ENCODE results near the gene LBH.
A peak's percentile ranks its signal among the peaks of the same experiment; 100 is the strongest.

The LBH gene

DNA sequence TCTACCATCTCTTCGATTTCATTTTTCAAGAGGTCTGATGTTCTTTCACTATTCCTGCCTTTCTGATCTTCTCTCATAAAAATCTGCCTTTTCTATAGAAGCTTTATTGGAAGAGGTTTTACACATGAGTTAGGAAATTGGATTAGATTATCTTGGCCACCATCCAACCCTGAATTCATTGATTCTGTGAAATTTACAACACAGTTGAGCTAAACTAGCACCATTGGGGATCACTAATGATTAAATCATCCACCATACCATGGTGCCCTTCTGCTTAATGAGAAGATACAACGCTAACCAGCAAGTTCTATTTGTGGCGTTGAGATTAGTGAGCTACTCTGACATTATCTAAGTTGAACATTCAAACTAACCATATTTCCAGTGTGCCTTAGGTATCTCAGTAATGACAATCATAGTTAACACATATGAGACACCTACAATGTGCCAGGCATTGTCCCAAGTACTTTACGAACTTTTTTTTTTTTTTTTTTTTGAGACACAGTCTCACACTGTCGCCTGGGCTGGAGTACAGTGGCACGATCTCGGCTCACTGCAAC, 17.3 kb upstream of the LBH start:
- H3K9ac ChIP-seq (ENCODE audit: low read depth in 1 of 2, low read length in 2 of 2), result no peak overlapping the region
- no peaks in the 10 kb centered on the region for H3K36me3 ChIP-seq (ENCODE audit: control insufficient read depth in 2 of 2, insufficient read depth in 2 of 2, low read length in 2 of 2)
- H3K4me1 ChIP-seq (ENCODE audit: control insufficient read depth in 2 of 2, insufficient read depth in 2 of 2, low read length in 2 of 2), result peaks cover 10 to 11% of the 10 kb centered on the region in 2 donors
- H3K9me3 ChIP-seq (ENCODE audit: control insufficient read depth in 2 of 2, low read length in 2 of 2), result no peaks in the 10 kb centered on the region
- no peak overlapping the region for H3K27ac ChIP-seq (ENCODE audit: low read depth in 2 of 2, low read length in 2 of 2)
- H3K27me3 ChIP-seq (ENCODE audit: control insufficient read depth in 2 of 2, insufficient read depth in 2 of 2, low read length in 2 of 2), result no peaks in the 10 kb centered on the region
- H3K4me3 ChIP-seq (ENCODE audit: low read length in 2 of 2), result no peak overlapping the region

- H3K4me3 ChIP-seq (ENCODE audit: low read length in 2 of 2), result no peak overlapping the region
- no peaks in the 10 kb centered on the region for H3K36me3 ChIP-seq (ENCODE audit: control insufficient read depth in 2 of 2, insufficient read depth in 2 of 2, low read length in 2 of 2)
- no peak overlapping the region for H3K27ac ChIP-seq (ENCODE audit: low read depth in 2 of 2, low read length in 2 of 2)
- H3K27me3 ChIP-seq (ENCODE audit: control insufficient read depth in 2 of 2, insufficient read depth in 2 of 2, low read length in 2 of 2), result peaks cover 2 to 5% of the 10 kb centered on the region in 2 donors
- peaks cover 10 to 11% of the 10 kb centered on the region in 2 donors for H3K4me1 ChIP-seq (ENCODE audit: control insufficient read depth in 2 of 2, insufficient read depth in 2 of 2, low read length in 2 of 2)
- no peaks in the 10 kb centered on the region for H3K9me3 ChIP-seq (ENCODE audit: control insufficient read depth in 2 of 2, low read length in 2 of 2)
- H3K9ac ChIP-seq (ENCODE audit: low read depth in 1 of 2, low read length in 2 of 2), result no peak overlapping the region
These were observed 15.2 kb upstream of the LBH start for GRCh38 chr2:30216157-30216556.

GRCh38 chr2:30217644-30218337, 13.5 kb upstream of the LBH start:
- Histone ChIP-seq H3K9me3 (ENCODE audit: control insufficient read depth in 2 of 2, low read length in 2 of 2) (no peaks in the 10 kb centered on the region), H3K4me3 (ENCODE audit: low read length in 2 of 2) (peak overlapping the region in 1 of 2 donors; percentile 20), H3K9ac (ENCODE audit: low read depth in 1 of 2, low read length in 2 of 2) (peak overlapping the region; percentile 50 to 53), H3K27me3 (ENCODE audit: control insufficient read depth in 2 of 2, insufficient read depth in 2 of 2, low read length in 2 of 2) (peaks cover 2 to 5% of the 10 kb centered on the region in 2 donors), H3K4me1 (ENCODE audit: control insufficient read depth in 2 of 2, insufficient read depth in 2 of 2, low read length in 2 of 2) (peaks cover 10 to 11% of the 10 kb centered on the region in 2 donors), H3K36me3 (ENCODE audit: control insufficient read depth in 2 of 2, insufficient read depth in 2 of 2, low read length in 2 of 2) (no peaks in the 10 kb centered on the region), H3K27ac (ENCODE audit: low read depth in 2 of 2, low read length in 2 of 2) (peak overlapping the region; percentile 72 to 73)

DNA sequence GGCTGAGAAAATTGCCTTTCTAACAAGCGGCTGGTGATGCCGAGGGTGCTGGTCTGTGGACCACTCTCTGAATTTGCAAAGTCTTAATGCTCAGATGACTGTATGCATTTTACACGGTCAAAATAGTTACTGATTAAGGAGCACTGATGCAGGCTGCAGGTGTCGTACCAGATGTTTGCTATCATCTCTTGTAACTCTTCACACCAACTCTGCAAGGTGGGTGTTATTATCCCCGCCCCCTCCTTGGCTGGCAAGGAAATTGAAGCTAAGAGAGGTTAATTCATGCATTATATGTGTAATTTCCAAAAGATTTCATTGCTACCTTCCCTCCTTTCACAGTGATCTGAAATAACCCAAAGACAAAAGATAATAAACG, 13.0 kb upstream of the LBH start:
- Histone ChIP-seq H3K27me3 (ENCODE audit: control insufficient read depth in 2 of 2, insufficient read depth in 2 of 2, low read length in 2 of 2) (peaks cover 2 to 5% of the 10 kb centered on the region in 2 donors), H3K36me3 (ENCODE audit: control insufficient read depth in 2 of 2, insufficient read depth in 2 of 2, low read length in 2 of 2) (no peaks in the 10 kb centered on the region), H3K4me1 (ENCODE audit: control insufficient read depth in 2 of 2, insufficient read depth in 2 of 2, low read length in 2 of 2) (peaks cover 10 to 14% of the 10 kb centered on the region in 2 donors), H3K9ac (ENCODE audit: low read depth in 1 of 2, low read length in 2 of 2) (no peak overlapping the region), H3K9me3 (ENCODE audit: control insufficient read depth in 2 of 2, low read length in 2 of 2) (no peaks in the 10 kb centered on the region), H3K27ac (ENCODE audit: low read depth in 2 of 2, low read length in 2 of 2) (no peak overlapping the region), H3K4me3 (ENCODE audit: low read length in 2 of 2) (no peak overlapping the region)

DNA sequence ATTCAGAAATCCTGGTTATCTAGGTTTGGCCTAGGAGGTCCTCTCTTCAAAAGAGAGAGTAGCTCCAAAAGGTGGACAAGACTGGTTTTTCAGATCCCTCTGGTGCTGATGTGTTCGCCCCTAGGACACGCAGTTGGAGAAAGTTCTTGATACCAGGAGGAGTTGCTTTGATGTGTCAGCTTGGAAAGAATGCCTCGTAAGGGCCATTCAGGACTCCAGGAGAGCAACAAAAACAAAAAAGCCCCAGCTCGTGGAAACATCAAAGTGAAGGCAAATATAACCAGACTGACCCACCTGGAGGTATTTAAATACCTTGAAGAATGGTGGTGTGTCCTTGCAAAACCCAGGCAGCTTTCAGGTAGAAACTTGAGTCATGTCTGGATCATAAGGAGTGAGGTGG, 12.5 kb upstream of the LBH start:
- H3K36me3 ChIP-seq (ENCODE audit: control insufficient read depth in 2 of 2, insufficient read depth in 2 of 2, low read length in 2 of 2), result no peaks in the 10 kb centered on the region
- H3K27ac ChIP-seq (ENCODE audit: low read depth in 2 of 2, low read length in 2 of 2), result no peak overlapping the region
- H3K9ac ChIP-seq (ENCODE audit: low read depth in 1 of 2, low read length in 2 of 2), result no peak overlapping the region
- H3K4me3 ChIP-seq (ENCODE audit: low read length in 2 of 2), result no peak overlapping the region
- peaks cover 2 to 5% of the 10 kb centered on the region in 2 donors for H3K27me3 ChIP-seq (ENCODE audit: control insufficient read depth in 2 of 2, insufficient read depth in 2 of 2, low read length in 2 of 2)
- H3K4me1 ChIP-seq (ENCODE audit: control insufficient read depth in 2 of 2, insufficient read depth in 2 of 2, low read length in 2 of 2), result peaks cover 11 to 16% of the 10 kb centered on the region in 2 donors
- no peaks in the 10 kb centered on the region for H3K9me3 ChIP-seq (ENCODE audit: control insufficient read depth in 2 of 2, low read length in 2 of 2)

- no peaks in the 10 kb centered on the region for H3K36me3 ChIP-seq (ENCODE audit: control insufficient read depth in 2 of 2, insufficient read depth in 2 of 2, low read length in 2 of 2)
- H3K4me1 ChIP-seq (ENCODE audit: control insufficient read depth in 2 of 2, insufficient read depth in 2 of 2, low read length in 2 of 2), result peaks cover 20 to 22% of the 10 kb centered on the region in 2 donors
- no peak overlapping the region for H3K9ac ChIP-seq (ENCODE audit: low read depth in 1 of 2, low read length in 2 of 2)
- H3K27ac ChIP-seq (ENCODE audit: low read depth in 2 of 2, low read length in 2 of 2), result no peak overlapping the region
- H3K27me3 ChIP-seq (ENCODE audit: control insufficient read depth in 2 of 2, insufficient read depth in 2 of 2, low read length in 2 of 2), result peaks cover 2 to 5% of the 10 kb centered on the region in 2 donors
- H3K4me3 ChIP-seq (ENCODE audit: low read length in 2 of 2), result no peak overlapping the region
- H3K9me3 ChIP-seq (ENCODE audit: control insufficient read depth in 2 of 2, low read length in 2 of 2), result no peaks in the 10 kb centered on the region
These were observed 11.2 kb upstream of the LBH start for GRCh38 chr2:30219886-30220875.

DNA sequence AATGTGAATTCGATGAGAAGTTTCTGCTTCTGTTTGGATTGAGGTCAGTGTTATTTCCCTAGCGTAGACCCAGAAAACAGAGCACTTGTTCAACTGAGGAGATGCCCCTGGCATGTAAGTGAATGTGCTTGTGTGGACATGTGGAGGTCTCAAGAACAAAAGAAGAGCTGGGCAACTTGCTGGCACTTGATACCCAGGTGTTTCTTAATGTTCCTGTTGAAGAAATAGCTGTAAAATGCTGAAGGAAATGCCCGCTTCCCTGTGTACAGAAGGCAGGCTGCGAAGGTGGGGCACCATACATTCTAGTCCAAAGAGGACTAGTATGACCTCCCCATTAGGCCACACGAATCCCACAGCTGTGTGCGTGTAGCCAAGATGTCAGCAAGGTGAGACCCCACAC, 9.8 kb upstream of the LBH start:
- Histone ChIP-seq H3K4me3 (ENCODE audit: low read length in 2 of 2) (no peak overlapping the region), H3K4me1 (ENCODE audit: control insufficient read depth in 2 of 2, insufficient read depth in 2 of 2, low read length in 2 of 2) (peaks cover 23 to 26% of the 10 kb centered on the region in 2 donors), H3K9ac (ENCODE audit: low read depth in 1 of 2, low read length in 2 of 2) (no peak overlapping the region), H3K27ac (ENCODE audit: low read depth in 2 of 2, low read length in 2 of 2) (no peak overlapping the region), H3K27me3 (ENCODE audit: control insufficient read depth in 2 of 2, insufficient read depth in 2 of 2, low read length in 2 of 2) (peaks cover 2 to 5% of the 10 kb centered on the region in 2 donors), H3K9me3 (ENCODE audit: control insufficient read depth in 2 of 2, low read length in 2 of 2) (no peaks in the 10 kb centered on the region), H3K36me3 (ENCODE audit: control insufficient read depth in 2 of 2, insufficient read depth in 2 of 2, low read length in 2 of 2) (no peaks in the 10 kb centered on the region)

- Histone ChIP-seq H3K4me3 (ENCODE audit: low read length in 2 of 2) (no peak overlapping the region), H3K4me1 (ENCODE audit: control insufficient read depth in 2 of 2, insufficient read depth in 2 of 2, low read length in 2 of 2) (peaks cover 23 to 26% of the 10 kb centered on the region in 2 donors), H3K27ac (ENCODE audit: low read depth in 2 of 2, low read length in 2 of 2) (no peak overlapping the region)
These were observed 9.3 kb upstream of the LBH start for GRCh38 chr2:30222031-30222430.

DNA sequence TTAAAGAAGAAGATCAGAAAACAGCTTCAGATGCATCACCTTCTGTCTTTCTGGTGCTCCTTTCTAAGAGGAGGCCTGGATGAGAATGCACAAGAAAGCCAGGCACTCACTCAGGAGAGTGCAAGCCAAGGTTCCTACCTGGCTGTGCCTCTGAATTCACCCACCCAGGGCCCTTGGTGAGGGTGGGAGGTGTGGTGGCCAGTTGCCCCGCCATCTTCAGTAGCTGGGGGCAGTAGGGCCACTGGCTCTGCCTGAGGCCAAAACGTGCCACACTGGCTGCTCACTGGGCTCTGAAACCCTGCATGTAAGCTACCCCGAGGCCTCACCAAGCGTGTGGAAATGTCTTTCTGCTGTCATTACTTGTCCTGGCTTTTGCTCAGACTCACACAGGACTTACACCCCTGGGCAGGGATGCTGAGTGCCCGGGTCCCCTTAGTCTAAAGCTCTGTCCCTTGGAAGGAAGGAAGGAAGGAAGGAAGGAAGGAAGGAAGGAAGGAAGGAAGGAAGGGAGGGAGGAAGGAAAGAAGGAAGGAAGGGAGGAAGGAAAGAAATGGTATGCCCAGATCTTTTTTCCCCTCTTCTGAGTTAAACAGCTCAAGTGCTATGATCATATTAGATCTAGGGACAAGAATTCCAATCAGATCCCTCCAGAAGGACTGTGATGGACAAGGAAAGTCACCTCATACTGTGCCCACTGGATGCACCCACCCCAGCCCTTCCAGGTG, 8.5 kb upstream of the LBH start:
- Histone ChIP-seq H3K4me3 (ENCODE audit: low read length in 2 of 2) (no peak overlapping the region), H3K36me3 (ENCODE audit: control insufficient read depth in 2 of 2, insufficient read depth in 2 of 2, low read length in 2 of 2) (no peaks in the 10 kb centered on the region), H3K9ac (ENCODE audit: low read depth in 1 of 2, low read length in 2 of 2) (no peak overlapping the region), H3K4me1 (ENCODE audit: control insufficient read depth in 2 of 2, insufficient read depth in 2 of 2, low read length in 2 of 2) (peaks cover 18 to 20% of the 10 kb centered on the region in 2 donors), H3K27me3 (ENCODE audit: control insufficient read depth in 2 of 2, insufficient read depth in 2 of 2, low read length in 2 of 2) (peaks cover 2 to 5% of the 10 kb centered on the region in 2 donors), H3K27ac (ENCODE audit: low read depth in 2 of 2, low read length in 2 of 2) (no peak overlapping the region), H3K9me3 (ENCODE audit: control insufficient read depth in 2 of 2, low read length in 2 of 2) (no peaks in the 10 kb centered on the region)

More at GRCh38 chr2:30222031-30222430, 9.3 kb upstream of the LBH start:
- Histone ChIP-seq H3K9ac (ENCODE audit: low read depth in 1 of 2, low read length in 2 of 2) (peak overlapping the region in 1 of 2 donors; percentile 18), H3K36me3 (ENCODE audit: control insufficient read depth in 2 of 2, insufficient read depth in 2 of 2, low read length in 2 of 2) (no peaks in the 10 kb centered on the region), H3K27me3 (ENCODE audit: control insufficient read depth in 2 of 2, insufficient read depth in 2 of 2, low read length in 2 of 2) (peaks cover 2 to 5% of the 10 kb centered on the region in 2 donors), H3K9me3 (ENCODE audit: control insufficient read depth in 2 of 2, low read length in 2 of 2) (no peaks in the 10 kb centered on the region)
